Measurements from ENCODE around the gene PRR12.
A peak's percentile ranks its signal among the peaks of the same experiment; 100 is the strongest.

The PRR12 gene

DNA sequence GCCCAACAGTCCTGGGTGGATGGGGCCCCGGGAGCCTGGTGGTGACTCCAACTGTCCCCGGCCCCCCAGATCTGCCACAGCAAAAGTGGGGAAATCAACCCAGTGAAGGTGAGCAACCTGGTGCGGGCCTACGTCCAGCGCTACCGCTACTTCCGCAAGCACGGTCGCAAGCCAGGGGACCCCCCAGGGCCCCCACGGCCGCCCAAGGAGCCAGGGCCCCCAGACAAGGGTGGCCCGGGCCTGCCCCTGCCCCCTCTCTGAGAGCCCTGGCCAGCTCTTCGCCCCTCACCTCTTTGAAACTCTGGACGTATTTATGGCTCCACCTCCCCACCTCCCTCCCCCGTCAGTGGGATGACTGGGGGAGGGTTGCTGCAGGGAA lies 67.1 kb downstream of the PRR12 start:
- Histone ChIP-seq H3K36me3 (ENCODE audit: insufficient read depth, insufficient read length, low read length) (peaks cover 93% of the 10 kb centered on the region), H3K9ac (ENCODE audit: insufficient read length, low read depth) (peak overlapping the region; percentile 42), H3K4me3 (ENCODE audit: insufficient read length, low read depth) (no peak overlapping the region), H3K4me1 (ENCODE audit: insufficient read depth, insufficient read length) (peaks cover 24% of the 10 kb centered on the region), H3K27me3 (ENCODE audit: insufficient read depth, insufficient read length) (no peaks in the 10 kb centered on the region), H3K9me3 (ENCODE audit: insufficient read depth, low read length) (no peaks in the 10 kb centered on the region; the same call in 1 of the 2 replicates)
- no peak for DNase-seq (ENCODE audit: low read depth, low spot score)
- TF ChIP-seq ZNF274 (IDR thresholded peaks at IDR 0.05; ENCODE audit: low read depth, low read length) (no peak), YY1 (IDR thresholded peaks at IDR 0.05; ENCODE audit: insufficient read depth, insufficient read length) (no peak), SUZ12 (IDR thresholded peaks at IDR 0.05; ENCODE audit: extremely low read depth, insufficient read depth, insufficient read length) (no peak)

- TF ChIP-seq SUZ12 (IDR thresholded peaks at IDR 0.05; ENCODE audit: extremely low read depth, insufficient read depth, insufficient read length) (no peak), YY1 (IDR thresholded peaks at IDR 0.05; ENCODE audit: insufficient read depth, insufficient read length) (no peak), ZNF274 (IDR thresholded peaks at IDR 0.05; ENCODE audit: low read depth, low read length) (no peak)
- Histone ChIP-seq H3K36me3 (ENCODE audit: insufficient read depth, insufficient read length, low read length) (peaks cover 90% of the 10 kb centered on the region), H3K27me3 (ENCODE audit: insufficient read depth, insufficient read length) (no peaks in the 10 kb centered on the region), H3K4me1 (ENCODE audit: insufficient read depth, insufficient read length) (peaks cover 24% of the 10 kb centered on the region), H3K9me3 (ENCODE audit: insufficient read depth, low read length) (no peaks in the 10 kb centered on the region; the same call in 1 of the 2 replicates), H3K4me3 (ENCODE audit: insufficient read length, low read depth) (no peak overlapping the region), H3K9ac (ENCODE audit: insufficient read length, low read depth) (no peak overlapping the region)
- DNase-seq (ENCODE audit: low read depth, low spot score): no peak
These were observed 67.8 kb downstream of the PRR12 start for GRCh38 chr19:49658566-49659442.

- no peak for DNase-seq (ENCODE audit: low read depth, low spot score)
- Histone ChIP-seq H3K36me3 (ENCODE audit: insufficient read depth, insufficient read length, low read length) (peaks cover 75% of the 10 kb centered on the region), H3K27me3 (ENCODE audit: insufficient read depth, insufficient read length) (no peaks in the 10 kb centered on the region), H3K4me1 (ENCODE audit: insufficient read depth, insufficient read length) (peaks cover 24% of the 10 kb centered on the region), H3K9ac (ENCODE audit: insufficient read length, low read depth) (peak overlapping the region; percentile 3), H3K9me3 (ENCODE audit: insufficient read depth, low read length) (no peaks in the 10 kb centered on the region; the same call in 1 of the 2 replicates), H3K4me3 (ENCODE audit: insufficient read length, low read depth) (no peak overlapping the region)
- no peak for TF ChIP-seq SUZ12 (IDR thresholded peaks at IDR 0.05; ENCODE audit: extremely low read depth, insufficient read depth, insufficient read length)
- no peak for TF ChIP-seq ZNF274 (IDR thresholded peaks at IDR 0.05; ENCODE audit: low read depth, low read length)
- no peak for TF ChIP-seq YY1 (IDR thresholded peaks at IDR 0.05; ENCODE audit: insufficient read depth, insufficient read length)
These were observed 69.5 kb downstream of the PRR12 start for GRCh38 chr19:49660338-49660961.

GRCh38 chr19:49662011-49662410 lies 71.0 kb downstream of the PRR12 start:
- TF ChIP-seq SUZ12 (IDR thresholded peaks at IDR 0.05; ENCODE audit: extremely low read depth, insufficient read depth, insufficient read length): no peak
- TF ChIP-seq ZNF274 (IDR thresholded peaks at IDR 0.05; ENCODE audit: low read depth, low read length): no peak
- no peak for TF ChIP-seq YY1 (IDR thresholded peaks at IDR 0.05; ENCODE audit: insufficient read depth, insufficient read length)
- Histone ChIP-seq H3K36me3 (ENCODE audit: insufficient read depth, insufficient read length, low read length) (peaks cover 60% of the 10 kb centered on the region), H3K4me1 (ENCODE audit: insufficient read depth, insufficient read length) (peaks cover 14% of the 10 kb centered on the region), H3K4me3 (ENCODE audit: insufficient read length, low read depth) (no peak overlapping the region), H3K9me3 (ENCODE audit: insufficient read depth, low read length) (no peaks in the 10 kb centered on the region; the same call in 1 of the 2 replicates), H3K27me3 (ENCODE audit: insufficient read depth, insufficient read length) (no peaks in the 10 kb centered on the region), H3K9ac (ENCODE audit: insufficient read length, low read depth) (no peak overlapping the region)
- DNase-seq (ENCODE audit: low read depth, low spot score): no peak

- H3K36me3 ChIP-seq (ENCODE audit: insufficient read depth, insufficient read length, low read length): peaks cover 59% of the 10 kb centered on the region
- no peaks in the 10 kb centered on the region for H3K27me3 ChIP-seq (ENCODE audit: insufficient read depth, insufficient read length)
- H3K4me3 ChIP-seq (ENCODE audit: insufficient read length, low read depth): no peak overlapping the region
- no peak for DNase-seq (ENCODE audit: low read depth, low spot score)
- no peaks in the 10 kb centered on the region; the same call in 1 of the 2 replicates for H3K9me3 ChIP-seq (ENCODE audit: insufficient read depth, low read length)
- no peak for TF ChIP-seq SUZ12 (IDR thresholded peaks at IDR 0.05; ENCODE audit: extremely low read depth, insufficient read depth, insufficient read length)
- H3K4me1 ChIP-seq (ENCODE audit: insufficient read depth, insufficient read length): peaks cover 9% of the 10 kb centered on the region
- peak overlapping the region; percentile 15 for H3K9ac ChIP-seq (ENCODE audit: insufficient read length, low read depth)
These were observed 72.2 kb downstream of the PRR12 start for GRCh38 chr19:49663224-49663623.

DNA sequence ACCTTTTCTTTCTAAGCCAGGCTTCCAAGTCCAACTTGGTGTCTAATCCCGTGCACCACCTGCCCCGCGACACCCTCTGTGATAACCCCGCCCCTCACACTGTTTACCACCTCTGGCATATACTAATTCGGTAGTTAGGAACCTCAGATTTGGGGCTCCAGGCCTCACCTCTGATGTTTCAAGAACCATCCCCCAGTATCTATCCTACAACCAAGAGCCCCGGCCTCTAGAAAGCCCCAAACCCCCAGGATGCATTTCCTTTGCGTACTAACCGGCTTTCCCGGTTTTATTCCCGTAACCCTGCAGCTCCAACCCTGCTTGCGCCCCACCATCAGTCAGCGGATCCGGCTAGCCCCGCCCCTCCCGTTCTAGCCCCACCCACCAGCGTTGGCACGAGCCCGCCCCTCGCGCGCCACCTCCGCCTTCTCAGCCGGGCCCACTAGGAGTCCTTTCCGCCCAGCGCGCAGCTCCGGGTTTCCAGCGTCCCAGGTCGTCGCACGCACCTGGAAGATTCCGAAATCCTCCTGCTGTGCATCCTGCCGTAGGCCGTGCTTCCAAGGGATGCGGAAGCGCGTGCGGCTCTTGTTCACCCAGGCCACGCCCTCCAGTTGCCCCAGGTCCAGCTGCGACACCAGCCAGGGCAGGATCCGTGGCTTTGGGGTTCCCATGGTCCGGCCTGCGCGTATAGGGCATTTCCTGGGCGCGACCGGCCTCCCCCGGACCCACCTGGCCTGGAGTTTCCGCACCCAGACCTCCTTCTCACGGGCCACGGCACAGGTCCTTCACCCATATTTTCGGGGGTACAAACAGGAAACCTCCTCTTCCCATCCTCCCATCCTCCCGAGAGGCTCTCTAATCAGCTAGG lies 73.4 kb downstream of the PRR12 start:
- no peak for DNase-seq (ENCODE audit: low read depth, low spot score)
- no peaks in the 10 kb centered on the region; the same call in 1 of the 2 replicates for H3K9me3 ChIP-seq (ENCODE audit: insufficient read depth, low read length)
- H3K4me1 ChIP-seq (ENCODE audit: insufficient read depth, insufficient read length): peaks cover 7% of the 10 kb centered on the region
- TF ChIP-seq ZNF274 (IDR thresholded peaks at IDR 0.05; ENCODE audit: low read depth, low read length) (no peak), YY1 (IDR thresholded peaks at IDR 0.05; ENCODE audit: insufficient read depth, insufficient read length) (no peak), SUZ12 (IDR thresholded peaks at IDR 0.05; ENCODE audit: extremely low read depth, insufficient read depth, insufficient read length) (no peak)
- peak overlapping the region; percentile 88 for H3K4me3 ChIP-seq (ENCODE audit: insufficient read length, low read depth)
- peaks cover 58% of the 10 kb centered on the region for H3K36me3 ChIP-seq (ENCODE audit: insufficient read depth, insufficient read length, low read length)
- H3K27me3 ChIP-seq (ENCODE audit: insufficient read depth, insufficient read length): no peaks in the 10 kb centered on the region
- H3K9ac ChIP-seq (ENCODE audit: insufficient read length, low read depth): peak overlapping the region; percentile 97

All from NT2/D1 (cell line).